ENCODE results near the gene EMC8. TPM values are rescaled to one million over a fixed set of nuclear protein-coding genes. Genes with fewer than 3 reads are reported as not detected.
"Not testable (repeated sequence)": the region's sequence is repeated elsewhere in the genome, so short reads cannot be mapped to it uniquely, and the experiment has no call there.

The EMC8 gene
- total RNA-seq, 1 donor from 2014 or later, result 34.3 TPM

DNA sequence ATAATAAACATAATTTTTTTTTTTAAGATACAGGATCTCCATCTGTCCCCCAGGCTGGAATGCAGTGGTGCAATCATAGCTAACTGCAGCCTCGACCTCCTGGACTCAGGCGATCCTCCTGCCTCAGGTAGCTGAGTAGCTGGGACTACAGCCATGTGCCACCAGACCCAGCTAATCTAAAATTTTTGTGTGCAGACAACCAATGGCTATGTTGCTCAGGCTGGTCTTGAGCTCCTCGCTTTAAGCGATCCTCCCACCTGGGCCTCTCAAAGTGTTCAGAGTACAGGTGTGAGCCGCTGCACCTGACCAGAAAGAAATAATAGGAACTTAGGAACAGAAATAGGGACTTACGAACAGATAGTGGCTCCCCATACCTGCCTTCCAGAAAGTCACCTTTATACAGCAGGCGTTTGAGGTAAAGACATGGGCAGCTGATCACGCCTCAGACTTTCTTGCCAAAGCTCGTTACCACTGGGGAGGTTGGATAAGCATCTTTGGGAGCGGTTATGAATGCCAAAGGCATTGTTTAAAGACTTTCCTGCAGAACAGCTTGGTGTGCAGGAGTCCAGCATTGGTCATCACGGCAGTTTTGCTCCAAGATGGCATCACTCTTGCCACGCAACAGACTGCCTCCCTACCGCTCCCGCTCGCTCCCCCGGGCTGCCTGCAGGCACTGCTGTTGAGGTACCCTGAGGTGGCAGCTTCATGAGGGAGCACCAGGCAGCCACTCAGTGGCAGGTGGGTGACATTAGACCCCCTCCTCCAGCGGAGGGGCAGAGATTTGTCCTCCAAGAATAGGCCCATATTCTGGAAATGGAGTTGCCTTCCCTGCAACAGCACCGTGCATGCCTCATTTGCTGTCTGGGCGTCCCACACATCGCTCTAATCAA is 13.7 kb upstream of the EMC8 start:
- no peak for DNase-seq (ENCODE audit: low spot score)

GRCh38 chr16:85812031-85812807 is 12.9 kb upstream of the EMC8 start:
- no peak for DNase-seq (ENCODE audit: low spot score)

GRCh38 chr16:85810742-85811115 is 11.4 kb upstream of the EMC8 start:
- DNase-seq (ENCODE audit: low spot score), result no peak

DNA sequence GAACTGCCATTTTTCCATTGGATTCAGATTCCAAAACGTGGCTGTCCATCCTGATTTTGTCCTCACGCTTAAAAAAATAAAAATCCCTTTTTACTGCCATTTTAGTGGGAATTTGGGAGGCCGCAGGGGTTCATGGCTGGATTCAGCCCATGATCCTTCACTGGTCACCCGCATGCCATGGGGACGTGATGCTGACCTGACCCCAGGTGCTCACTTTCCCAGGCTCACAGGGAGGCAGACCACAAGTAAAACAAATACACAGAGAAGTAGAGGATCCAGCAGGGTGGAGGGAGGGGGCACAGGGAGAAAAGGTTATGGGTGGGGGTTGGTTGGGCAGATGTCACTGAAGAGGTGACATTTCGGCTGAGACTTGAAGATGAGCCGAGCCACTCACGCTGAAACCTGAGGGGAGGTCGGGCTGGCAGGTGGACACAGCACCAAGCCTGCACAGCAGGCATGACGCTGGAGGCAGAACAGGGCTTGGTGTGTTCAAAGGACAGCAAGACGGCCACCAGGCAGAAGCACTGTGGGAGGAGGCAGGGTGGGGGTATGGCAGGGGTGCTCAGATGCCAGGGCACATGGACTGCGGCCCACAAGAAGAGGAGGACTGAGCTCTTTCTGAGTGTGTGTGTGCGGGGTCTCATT is 10.9 kb upstream of the EMC8 start:
- no peak for DNase-seq (ENCODE audit: low spot score)

DNA sequence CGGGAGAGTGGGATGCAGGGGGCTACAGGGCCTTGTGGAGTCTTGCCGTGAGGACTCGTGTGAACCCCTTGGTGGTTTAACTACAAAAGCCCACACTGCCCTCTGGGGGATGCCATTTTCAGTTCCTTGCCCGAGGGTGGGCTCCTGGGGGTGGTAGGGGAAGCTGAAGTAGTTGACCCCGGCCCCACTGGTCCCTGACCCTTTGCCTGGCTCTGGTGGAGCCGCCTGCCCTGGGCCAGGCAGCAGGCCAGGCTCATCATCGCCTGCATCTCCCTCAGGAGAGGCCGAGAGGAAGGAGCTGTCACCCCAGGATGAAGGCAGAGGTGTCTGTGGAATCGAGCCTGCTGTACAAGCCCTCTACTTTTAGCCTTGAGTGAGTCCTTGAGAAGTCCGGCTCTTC is 10.3 kb upstream of the EMC8 start:
- DNase-seq (ENCODE audit: low spot score), result no peak

- no peak for DNase-seq (ENCODE audit: low spot score)
Measured at GRCh38 chr16:85808926-85809325, 9.6 kb upstream of the EMC8 start.

- not testable (repeated sequence) for DNase-seq (ENCODE audit: low spot score)
Measured at GRCh38 chr16:85808104-85808503, 8.8 kb upstream of the EMC8 start.

GRCh38 chr16:85807340-85807739 is 8.0 kb upstream of the EMC8 start:
- not testable (repeated sequence) for DNase-seq (ENCODE audit: low spot score)

GRCh38 chr16:85806539-85806938 is 7.2 kb upstream of the EMC8 start:
- no peak for DNase-seq (ENCODE audit: low spot score)

- no peak for DNase-seq (ENCODE audit: low spot score)
Measured at GRCh38 chr16:85805442-85806045, 6.2 kb upstream of the EMC8 start.

DNA sequence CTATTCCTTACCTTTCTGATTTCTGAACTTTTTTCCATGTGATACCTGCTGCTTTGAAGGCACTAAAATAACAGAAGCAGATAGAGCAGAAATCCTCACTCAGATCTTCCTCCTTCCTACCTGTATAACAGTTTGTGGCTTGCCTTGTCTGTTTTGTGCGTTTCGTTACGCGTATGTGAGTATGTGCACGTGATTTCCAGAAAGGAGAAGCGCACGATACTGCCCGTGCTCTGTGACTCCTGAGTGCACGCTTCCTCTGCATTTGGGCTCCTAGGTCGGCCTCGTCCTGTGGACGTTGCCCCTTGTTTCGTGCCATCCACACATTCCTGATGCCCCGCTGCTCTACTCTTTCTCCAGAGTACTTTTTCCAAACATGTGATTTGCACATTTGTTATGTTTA is 4.2 kb upstream of the EMC8 start:
- DNase-seq (ENCODE audit: low spot score), result no peak

DNA sequence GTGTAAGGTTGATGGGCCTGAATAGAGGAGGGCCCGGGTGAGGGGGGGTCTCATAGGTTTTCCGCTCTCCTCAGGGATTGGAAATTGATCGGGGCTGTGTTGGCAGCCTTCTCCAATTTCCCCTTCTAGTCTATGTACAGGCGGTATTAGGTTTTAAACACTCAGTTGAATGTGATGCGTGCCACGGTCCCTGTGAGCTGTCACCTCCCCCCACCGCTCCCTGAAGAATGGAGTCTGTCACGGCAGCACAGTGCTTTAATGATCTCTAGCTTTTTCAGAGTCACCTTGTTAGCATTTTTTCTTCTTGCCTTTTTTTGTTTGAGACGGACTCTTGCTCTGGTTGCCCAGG is 951 bp upstream of the EMC8 start:
- no peak for DNase-seq (ENCODE audit: low spot score)

GRCh38 chr16:85798901-85799496 is 345 bp downstream of the EMC8 start:
- DNase-seq (ENCODE audit: low spot score), result no peak

GRCh38 chr16:85798283-85798776 is 1.0 kb downstream of the EMC8 start:
- DNase-seq (ENCODE audit: low spot score), result no peak

- no peak for DNase-seq (ENCODE audit: low spot score)
Measured at GRCh38 chr16:85796599-85796998, 2.7 kb downstream of the EMC8 start.

GRCh38 chr16:85796152-85796551 is 3.2 kb downstream of the EMC8 start:
- no peak for DNase-seq (ENCODE audit: low spot score)

DNA sequence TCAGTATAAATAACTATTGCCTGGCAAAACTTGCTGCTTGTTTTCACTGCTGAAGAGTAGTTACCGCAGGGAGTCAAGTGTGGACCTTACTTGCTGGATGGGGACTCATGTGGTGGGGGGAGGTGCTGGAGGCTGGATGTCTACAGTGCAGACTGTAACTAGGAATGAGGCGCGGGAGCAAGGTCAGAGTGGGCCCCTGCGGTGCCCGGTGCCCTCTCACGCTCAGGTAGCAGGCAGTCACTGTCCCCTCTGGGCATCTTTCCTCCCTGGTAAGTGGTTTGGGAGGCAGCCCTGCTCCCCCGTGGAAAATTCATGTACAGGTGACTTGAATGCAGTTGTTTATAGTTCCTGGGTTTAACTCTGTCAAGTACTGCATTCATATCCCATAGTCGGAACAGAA is 4.6 kb downstream of the EMC8 start:
- DNase-seq (ENCODE audit: low spot score), result no peak

DNA sequence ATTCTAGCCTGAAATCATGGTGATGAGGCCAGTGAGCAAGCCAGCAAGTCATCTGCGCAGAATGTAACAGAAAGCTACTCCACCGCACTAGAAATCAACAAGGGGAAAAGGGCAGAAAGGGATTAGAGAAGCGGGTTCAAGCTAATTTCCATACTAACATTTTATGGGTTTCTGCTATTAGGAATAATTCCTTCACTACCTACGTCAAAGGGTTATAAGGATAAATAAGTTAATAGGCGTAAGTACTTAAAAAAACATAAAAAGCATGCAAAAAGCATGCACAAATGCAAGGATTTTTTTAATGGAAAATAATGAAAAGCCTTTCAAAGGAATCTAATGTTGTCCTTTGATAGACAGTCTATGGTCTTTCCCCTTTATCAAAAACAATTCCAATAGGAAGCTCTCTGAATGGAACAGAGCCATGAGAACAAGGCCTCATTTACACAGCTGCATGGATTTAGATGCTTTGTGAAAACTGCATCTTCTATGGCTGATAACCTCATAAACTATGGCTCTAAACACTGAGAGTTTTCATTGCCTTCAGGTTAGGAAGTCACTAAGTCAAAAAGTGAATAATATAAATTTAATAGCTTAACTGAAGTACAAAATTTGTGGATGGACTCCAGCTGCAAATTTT is 5.6 kb downstream of the EMC8 start:
- DNase-seq (ENCODE audit: low spot score), result no peak

DNA sequence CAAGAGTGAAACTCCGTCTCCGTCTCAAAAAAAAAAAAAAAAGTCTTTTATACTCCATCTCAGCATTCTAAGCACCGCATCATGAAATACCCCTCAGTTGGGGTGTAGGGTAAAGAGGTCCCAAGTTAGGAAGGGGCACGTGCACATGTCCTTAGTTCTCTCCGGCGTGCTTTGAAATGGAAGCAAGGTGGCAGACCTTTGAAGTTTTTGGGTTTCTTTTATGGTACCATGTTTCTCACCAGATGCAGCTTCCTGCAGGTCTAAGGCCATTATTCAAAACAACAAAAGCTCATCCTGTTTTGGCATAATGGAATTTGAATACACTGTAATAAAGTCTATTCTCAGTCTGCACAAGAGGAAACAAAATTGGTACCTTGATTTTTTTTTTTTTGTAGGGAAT is 9.6 kb downstream of the EMC8 start:
- DNase-seq (ENCODE audit: low spot score), result no peak

DNA sequence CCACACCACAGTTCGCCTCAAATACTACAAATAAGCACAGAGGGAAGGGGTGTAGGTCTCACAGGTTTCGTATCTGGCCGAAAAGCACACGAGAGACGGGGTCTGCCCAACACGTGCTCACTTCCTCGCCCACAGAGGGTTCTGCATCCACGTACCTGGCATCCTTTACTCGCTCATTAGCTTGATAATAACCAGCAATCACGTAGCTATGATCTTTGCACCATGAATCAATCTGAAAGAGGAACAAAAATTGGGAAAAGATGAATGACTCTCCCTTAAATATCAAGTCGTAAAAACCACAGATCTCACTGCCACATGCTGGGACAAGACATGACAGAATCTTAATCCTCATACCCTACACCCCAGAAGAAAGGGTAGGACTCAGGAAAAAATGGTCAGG is 10.5 kb downstream of the EMC8 start:
- DNase-seq (ENCODE audit: low spot score), result no peak

GRCh38 chr16:85785927-85786326 is 13.4 kb downstream of the EMC8 start:
- no peak for DNase-seq (ENCODE audit: low spot score)

Data from ureter (tissue), 1 donor.